GM13977 (cell line): ENCODE measurements around the gene LRIF1.
"Not testable (repeated sequence)": the region's sequence is repeated elsewhere in the genome, so short reads cannot be mapped to it uniquely, and the experiment has no call there.

Experiments
- DNase-seq: peaks from one replicate; pipeline ENCODE4 v3.0.0; 2012; ENCODE audit warnings: low spot score
- in situ Hi-C: fragments of 300-500 bp; cut with MboI; formaldehyde crosslinking; loops from one replicate; pipeline ENCODE4 v1.12.0; 2022; ENCODE audit warnings: low sequenced_read_pairs, low pct_unique_long_range_greater_than_20kb, mixed read lengths, inconsistent platforms; ENCODE audit not compliant: unreplicated experiment
- TF ChIP-seq, protein P1 (sequence below): IDR thresholded peaks from 2 replicates; pipeline ENCODE4 v1.5.1; 2012; ENCODE audit warnings: mild to moderate bottlenecking, control low read depth; ENCODE audit not compliant: insufficient read depth; ENCODE audit errors: extremely low read depth, missing control alignments

Gene LRIF1

GRCh38 chr1:110936567-110936966, 27.2 kb downstream of the LRIF1 start:
- DNase-seq = no peak
- TF ChIP-seq, protein P1, sequence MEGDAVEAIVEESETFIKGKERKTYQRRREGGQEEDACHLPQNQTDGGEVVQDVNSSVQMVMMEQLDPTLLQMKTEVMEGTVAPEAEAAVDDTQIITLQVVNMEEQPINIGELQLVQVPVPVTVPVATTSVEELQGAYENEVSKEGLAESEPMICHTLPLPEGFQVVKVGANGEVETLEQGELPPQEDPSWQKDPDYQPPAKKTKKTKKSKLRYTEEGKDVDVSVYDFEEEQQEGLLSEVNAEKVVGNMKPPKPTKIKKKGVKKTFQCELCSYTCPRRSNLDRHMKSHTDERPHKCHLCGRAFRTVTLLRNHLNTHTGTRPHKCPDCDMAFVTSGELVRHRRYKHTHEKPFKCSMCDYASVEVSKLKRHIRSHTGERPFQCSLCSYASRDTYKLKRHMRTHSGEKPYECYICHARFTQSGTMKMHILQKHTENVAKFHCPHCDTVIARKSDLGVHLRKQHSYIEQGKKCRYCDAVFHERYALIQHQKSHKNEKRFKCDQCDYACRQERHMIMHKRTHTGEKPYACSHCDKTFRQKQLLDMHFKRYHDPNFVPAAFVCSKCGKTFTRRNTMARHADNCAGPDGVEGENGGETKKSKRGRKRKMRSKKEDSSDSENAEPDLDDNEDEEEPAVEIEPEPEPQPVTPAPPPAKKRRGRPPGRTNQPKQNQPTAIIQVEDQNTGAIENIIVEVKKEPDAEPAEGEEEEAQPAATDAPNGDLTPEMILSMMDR = no peak
- in situ Hi-C loops = no loop called here

- DNase-seq, in situ Hi-C loops: not testable (repeated sequence)
Measured at GRCh38 chr1:110931097-110931496, 32.6 kb downstream of the LRIF1 start.

- no peak for DNase-seq
- in situ Hi-C loops = no loop called here
- TF ChIP-seq, protein P1 = no peak
Measured at GRCh38 chr1:110928904-110929303, 34.8 kb downstream of the LRIF1 start.

DNA sequence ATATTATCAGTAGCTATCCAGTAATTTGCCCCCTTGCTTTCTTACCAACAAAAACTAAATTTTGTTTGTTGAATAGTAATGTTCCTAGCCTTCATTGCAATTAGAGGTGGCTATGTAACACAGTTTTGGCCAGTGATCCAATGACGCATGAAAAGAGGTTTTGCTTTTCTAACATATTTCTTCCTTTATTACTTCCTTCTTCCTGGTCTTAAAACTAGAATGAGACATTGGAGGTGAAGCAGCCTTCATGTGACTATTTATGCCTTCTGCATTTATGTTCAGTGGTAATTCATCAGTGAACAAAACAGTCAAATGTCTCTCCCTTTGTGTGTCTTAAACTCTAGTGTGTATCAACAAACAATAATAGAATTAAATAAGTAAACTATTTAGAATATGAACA, 35.5 kb downstream of the LRIF1 start:
- DNase-seq = no peak
- TF ChIP-seq, protein P1 = no peak
- in situ Hi-C loops = no loop called here

DNA sequence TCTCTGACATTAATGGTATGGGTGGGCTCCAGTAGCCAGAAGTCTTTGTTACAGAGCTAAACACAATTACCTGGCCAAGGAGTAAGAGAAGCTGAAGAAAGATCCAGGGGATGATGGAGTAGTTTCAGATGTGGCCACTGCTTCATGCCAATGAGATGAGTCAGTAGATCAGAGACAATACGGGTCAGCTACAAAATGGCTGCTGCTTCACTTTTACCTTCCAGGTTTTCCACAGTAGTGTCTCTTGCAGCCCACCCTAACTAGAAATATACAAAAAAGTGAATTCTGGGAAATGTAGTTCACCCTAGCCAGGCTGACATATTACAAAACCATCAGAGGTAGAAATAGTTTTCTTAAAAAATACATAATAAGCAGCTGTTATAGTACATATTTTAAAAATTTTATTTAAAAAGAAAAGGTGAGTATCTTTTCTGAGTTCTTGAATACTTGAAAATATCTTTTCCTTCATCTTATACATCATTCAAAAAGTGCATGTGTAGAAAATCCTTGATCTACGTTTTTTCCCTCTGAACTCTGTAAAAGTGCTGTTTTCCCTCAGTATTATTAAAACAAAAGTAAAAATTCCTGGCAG, 36.1 kb downstream of the LRIF1 start:
- in situ Hi-C loops = no loop called here
- no peak for DNase-seq
- TF ChIP-seq, protein P1 = no peak

DNA sequence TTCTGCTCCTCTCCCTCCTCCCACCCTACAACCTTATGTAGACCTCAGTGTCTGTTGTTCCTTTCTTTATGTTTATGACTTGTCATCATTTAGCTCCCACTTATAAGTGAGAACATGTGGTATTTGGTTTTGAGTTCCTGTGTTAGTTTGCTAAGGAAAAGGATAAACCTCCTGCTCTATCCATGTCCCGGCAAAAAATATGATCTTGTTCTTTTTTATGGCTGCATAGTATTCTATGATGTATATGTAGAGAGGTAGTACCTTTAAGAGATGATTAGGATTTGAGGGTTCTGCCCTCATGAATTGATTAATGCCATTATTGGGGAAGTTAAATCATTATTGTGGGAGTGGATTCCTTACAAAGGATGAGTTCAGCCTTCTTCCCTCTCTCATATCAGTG, 41.8 kb downstream of the LRIF1 start:
- in situ Hi-C loops = no loop called here
- no peak for DNase-seq
- TF ChIP-seq, protein P1 = no peak

GRCh38 chr1:110918016-110918415, 45.7 kb downstream of the LRIF1 start:
- TF ChIP-seq, protein P1 = no peak
- in situ Hi-C loops = no loop called here
- DNase-seq = no peak
